Raji (cell line): Measurements from ENCODE around the gene SUN5.

Experiments used
- POLR2A ChIP-seq: IDR thresholded peaks from 2 replicates; pipeline ENCODE4 v1.6.1; 2011; ENCODE audit warnings: low read depth, low read length, control low read depth; ENCODE audit not compliant: insufficient read depth

Gene SUN5

DNA sequence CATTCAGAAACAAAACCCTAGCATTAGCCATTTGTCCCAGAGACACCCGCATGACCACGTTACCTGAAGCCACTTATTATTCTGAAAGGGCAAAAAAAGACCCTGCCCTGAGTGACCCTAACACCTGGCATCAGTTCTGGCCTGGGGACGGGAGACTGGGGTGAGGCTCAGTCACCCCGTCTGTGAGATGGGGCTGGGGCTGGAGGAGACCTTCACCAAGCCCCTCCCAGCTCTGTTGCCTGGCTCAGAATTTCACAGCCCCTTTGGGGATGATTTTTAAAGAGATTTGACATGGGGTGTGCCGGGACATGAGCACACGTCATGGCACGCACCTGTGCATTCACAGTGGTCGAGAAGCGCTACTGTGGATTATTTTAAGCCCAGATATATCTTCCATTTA, 25.8 kb upstream of the SUN5 start:
- no peak for TF ChIP-seq POLR2A

- no peak for TF ChIP-seq POLR2A
These were observed 24.6 kb upstream of the SUN5 start for GRCh38 chr20:33028875-33029274.

DNA sequence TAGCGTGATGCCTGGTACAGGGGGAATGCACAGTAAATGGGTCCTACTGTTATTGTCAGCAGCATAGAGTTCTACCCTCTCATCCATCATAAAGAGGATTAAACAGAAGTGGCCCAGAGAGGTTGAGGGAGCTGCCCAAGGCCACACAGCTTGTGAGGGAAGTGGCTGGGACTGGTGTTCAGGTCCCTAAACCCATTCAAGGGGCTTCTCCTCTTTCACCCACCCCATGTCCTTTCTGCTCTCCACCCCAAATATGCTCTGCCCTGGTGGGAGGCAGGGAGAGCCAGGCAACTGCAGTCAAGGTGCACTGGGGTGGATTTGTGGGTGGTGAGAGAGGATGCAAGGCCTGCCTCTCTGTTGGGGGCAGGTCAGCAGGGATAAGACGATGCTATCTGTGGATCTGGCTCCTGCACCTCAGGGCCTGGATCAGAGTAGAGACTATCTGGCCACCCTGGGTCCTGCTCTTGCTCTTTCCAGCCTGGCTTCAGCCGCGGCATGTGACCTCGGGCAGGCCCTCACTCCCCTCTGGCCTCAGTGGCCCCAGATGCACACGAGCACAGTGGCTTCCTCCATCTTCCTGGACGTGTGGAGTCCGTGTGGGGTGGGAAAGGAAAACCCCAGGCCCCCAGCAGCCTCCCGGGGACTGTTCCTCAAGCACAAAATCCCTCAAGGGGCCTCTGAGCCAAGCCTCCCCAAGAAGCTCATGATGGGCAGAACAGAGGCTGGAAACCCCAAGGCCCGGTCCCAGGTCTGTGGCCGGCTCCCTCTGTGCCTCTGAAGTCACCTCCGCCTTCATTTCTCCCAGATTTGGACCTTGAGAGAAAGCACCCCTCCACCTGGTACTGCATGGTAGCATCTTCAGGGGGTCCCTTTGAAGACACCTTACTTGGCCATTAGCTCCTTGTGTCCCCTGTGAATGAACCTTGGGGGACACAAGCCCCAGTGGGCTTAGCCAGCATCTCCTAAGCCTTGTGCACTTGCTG, 23.8 kb upstream of the SUN5 start:
- TF ChIP-seq POLR2A = no peak

DNA sequence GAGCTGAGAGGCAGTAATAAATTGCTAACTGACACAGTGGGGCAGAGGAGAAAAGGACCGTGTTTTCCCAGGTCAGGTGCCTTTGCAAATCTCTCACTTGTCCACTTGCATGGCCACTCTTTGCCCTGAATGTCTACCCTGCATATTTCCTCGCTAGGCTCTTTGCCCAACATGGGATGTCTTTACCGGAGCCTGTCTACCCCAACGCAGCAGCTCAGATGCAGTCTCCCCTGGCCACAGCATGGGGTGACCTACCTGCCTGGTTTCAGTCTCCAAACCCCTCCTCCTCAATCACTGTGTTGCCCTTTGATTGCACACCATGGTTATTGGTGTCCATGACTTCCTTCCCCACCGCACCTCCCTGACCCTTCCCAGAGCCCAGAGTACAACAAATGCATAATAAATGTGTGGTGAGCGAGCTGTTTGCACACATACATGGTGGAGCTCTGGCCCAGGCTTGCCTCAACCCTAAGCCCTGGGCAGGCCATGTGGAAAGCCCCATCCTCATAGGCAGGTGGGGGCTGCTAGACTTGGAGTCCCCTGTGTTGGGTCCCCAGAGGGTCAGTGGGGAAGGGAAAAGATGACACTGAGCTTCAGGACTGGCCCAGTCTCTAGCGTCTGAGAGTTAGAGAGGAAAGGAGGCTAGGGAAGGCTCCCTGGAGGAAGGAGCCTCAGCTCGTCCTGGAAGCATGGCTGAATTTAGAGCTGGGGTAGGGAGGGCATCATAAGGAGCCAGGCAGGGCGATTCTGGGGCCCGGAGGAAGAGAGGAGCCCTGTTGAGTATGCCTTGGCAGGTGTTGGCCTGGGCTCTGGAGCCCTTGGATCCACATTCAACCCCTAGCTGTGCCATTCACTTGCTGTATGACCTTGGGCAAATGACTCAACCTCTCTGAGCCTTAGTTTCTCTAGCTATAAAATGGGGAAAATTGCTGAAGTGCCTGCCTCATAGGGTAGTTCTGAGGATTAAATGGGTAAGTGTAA, 22.8 kb upstream of the SUN5 start:
- no peak for TF ChIP-seq POLR2A

- no peak for TF ChIP-seq POLR2A
These were observed 22.0 kb upstream of the SUN5 start for GRCh38 chr20:33026072-33026778.

GRCh38 chr20:33025318-33025876, 21.2 kb upstream of the SUN5 start:
- TF ChIP-seq POLR2A = no peak

DNA sequence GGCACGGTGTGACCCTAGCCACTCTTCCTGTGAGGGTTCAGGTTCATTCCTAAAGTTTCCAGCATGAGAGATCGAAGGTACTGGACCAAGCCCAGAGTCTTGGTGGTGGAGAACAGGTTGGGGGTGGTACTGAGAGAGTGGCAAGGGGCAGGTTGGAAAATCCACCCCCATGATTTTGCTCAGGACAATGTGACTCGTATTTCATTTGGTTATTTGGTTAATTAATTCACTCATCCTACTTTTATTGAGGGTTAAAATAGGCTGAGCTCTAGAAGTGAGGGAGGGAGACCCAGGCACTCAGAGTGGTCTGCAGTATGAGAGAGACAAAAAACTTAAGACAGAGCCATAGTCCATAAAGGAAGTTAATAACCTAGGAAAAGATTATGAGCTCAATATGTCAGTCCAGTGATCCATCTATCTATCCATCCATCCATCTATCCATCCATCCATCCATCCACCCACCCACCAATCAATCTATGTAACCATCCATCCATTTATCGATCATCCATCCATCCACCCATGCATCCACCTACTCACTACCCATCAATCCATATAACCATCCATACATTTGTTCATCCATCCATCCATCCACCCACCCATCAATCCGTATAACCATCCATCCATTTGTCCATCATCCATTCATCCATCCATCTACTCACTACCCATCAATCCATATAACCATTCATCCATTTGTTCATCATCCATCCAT, 20.5 kb upstream of the SUN5 start:
- no peak for TF ChIP-seq POLR2A

DNA sequence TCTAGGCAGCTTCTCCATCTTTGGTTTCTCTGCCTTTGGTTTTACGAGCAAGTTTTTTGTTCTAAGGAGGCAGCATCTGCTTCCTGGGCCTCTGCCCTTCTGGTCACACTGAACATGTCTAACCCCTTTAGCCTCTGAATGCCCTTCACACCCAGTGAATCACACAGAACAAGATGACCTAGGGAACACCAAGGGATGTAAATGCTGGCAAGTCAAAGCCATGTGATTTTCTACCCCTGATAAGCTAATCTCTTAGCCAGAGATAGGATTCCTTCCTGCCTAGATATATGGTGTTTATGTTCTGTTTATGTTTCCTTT, 20.0 kb upstream of the SUN5 start:
- no peak for TF ChIP-seq POLR2A

DNA sequence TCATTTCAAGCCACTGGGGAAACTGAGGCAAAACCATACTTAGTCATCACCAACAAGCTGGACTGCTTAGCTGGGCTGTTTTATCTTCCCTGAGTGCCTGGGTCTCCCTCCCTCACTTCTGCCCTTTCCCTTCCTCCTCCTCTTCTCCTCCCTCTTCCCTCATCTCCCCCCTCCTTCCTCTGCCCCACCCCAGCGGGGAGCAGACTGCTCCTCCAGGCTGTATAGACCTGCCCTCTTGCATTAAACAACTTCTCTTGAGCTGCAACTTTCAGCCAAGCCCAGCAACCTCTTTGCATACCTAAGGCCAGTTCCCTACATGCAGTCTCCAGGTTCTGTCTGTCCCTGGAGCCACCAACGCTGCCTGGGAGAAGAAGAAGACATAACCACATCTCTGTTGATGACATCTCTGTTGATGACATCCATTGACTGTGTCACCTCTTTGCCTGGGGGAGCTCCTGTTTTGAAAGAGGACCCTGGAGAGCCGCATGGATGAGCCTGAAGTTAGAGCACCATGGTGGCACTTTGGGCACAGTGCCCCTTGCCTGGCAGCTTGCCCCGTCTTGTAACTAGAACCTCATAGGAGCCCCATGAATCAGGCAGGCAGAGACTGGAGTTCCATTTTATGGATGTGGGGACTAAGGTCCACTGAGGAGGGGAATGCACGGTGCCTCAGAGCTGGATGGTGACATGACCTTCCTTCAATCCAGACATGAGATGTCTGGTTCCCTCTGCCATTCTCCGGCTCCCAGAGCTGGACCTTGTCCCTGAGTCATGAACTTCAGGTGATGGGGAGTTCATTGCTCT, 19.4 kb upstream of the SUN5 start:
- no peak for TF ChIP-seq POLR2A

DNA sequence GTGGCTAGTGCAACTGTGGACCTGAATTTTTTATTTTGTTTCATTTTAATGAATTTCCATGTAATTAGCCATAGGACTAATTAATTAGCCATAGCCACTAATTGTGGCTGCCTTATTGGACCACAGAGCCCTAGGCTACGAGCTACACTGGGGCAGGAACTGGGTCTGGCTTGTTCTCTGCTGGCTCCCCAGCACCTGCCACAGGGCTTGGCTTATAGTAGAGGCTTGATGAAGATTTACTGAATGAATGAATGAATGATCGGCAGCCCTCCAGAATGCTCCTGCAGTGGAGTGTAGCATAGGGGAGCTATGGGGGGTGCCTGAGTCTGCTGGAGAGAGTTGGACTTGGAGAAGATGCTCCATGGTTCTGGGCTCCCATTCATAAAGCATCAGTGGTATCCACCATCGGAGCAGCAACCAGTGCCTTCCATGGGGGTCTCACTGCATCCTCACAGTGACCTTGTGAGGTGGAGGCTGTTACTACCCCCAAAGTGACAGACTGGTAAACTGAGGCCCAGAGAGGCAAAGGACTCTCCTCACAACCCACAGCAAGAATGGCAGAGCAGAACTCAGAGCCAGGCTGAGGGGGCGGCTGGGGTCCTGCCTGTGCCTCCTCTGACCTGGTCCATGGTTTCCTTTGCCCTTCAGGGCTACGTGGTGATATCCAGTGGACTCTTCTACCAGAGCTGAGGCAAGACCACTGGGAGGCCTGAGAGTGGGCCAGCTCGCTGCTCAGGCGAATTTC, 18.6 kb upstream of the SUN5 start:
- no peak for TF ChIP-seq POLR2A

DNA sequence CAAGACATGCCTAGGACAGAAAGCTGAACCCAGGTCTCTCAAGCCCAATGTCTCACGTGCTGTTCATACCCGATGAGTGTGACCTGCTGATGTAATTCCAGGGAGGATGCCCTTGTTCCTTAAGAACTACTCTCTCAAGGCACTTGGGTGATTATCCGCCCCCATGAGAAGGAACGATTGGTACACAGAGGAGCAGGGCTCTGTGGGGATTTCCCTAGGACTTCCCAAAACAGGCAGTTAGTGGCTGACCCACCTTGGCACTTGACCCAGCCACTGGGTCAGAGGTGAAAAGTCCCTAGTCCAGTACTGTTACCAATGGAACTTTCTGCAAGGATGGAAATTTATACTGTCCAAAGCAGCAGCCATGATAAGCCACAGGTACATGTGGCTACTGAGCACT, 18.1 kb upstream of the SUN5 start:
- no peak for TF ChIP-seq POLR2A

- no peak for TF ChIP-seq POLR2A
These were observed 17.6 kb upstream of the SUN5 start for GRCh38 chr20:33021879-33022278.
